RWPE1 (cell line): ENCODE results near the gene NUAK1.

ENCODE experiments used
- CTCF ChIA-PET: fragments of 350-600 bp; sonication (Branson Sonifier 250); formaldehyde crosslinking; extraction: SDS; loops from one replicate; lab custom pipeline; 2021; lab: Yijun Ruan, JAX
- POLR2A ChIA-PET: fragments of 400-600 bp; formaldehyde crosslinking; extraction: SDS; loops from one replicate; lab custom pipeline; 2020; ENCODE audit warnings: antibody characterized with exemption; ENCODE audit not compliant: low non-redundant PET; lab: Yijun Ruan, JAX
- DNase-seq: peaks from one replicate; pipeline ENCODE4 v3.0.0; 2012; ENCODE audit warnings: low spot score
- H3K27ac ChIP-seq: fragments of 450-650 bp; 2 replicates; pipeline ENCODE4 v1.5.1; 2017
- TF ChIP-seq, protein P1 (sequence below): fragments of 450-650 bp; conservative IDR thresholded peaks from 2 replicates; pipeline ENCODE4 v1.5.1; 2017; ENCODE audit warnings: low read depth, mild to moderate bottlenecking

The NUAK1 gene

DNA sequence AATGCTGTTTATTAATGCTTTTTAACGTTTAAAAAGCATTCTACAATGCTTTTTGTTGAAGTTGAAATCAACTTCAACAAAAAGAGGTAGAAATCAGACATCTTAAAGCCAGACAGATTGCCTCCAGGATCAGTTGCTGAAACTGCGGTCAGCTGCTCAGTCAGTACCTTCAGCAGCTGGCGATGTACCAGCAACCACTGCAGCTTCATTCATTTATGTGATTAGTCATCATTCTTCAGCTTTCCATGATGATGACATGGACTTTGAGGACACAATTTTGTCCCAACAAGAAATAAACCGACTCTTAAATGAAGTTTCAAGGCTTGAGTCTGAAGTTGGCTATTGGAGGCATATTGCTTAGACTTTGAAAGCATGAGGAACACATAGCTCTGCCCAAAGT is 31.5 kb upstream of the NUAK1 start:
- ChIA-PET POLR2A (no interaction called here), CTCF (interaction anchor here (0.6 to 1.4 kb wide), 3 partner anchors 34 to 1159 kb away, joined by 3 to 4 read pairs (median 4); no protein-coding TSS in a partner anchor)
- TF ChIP-seq, protein P1, sequence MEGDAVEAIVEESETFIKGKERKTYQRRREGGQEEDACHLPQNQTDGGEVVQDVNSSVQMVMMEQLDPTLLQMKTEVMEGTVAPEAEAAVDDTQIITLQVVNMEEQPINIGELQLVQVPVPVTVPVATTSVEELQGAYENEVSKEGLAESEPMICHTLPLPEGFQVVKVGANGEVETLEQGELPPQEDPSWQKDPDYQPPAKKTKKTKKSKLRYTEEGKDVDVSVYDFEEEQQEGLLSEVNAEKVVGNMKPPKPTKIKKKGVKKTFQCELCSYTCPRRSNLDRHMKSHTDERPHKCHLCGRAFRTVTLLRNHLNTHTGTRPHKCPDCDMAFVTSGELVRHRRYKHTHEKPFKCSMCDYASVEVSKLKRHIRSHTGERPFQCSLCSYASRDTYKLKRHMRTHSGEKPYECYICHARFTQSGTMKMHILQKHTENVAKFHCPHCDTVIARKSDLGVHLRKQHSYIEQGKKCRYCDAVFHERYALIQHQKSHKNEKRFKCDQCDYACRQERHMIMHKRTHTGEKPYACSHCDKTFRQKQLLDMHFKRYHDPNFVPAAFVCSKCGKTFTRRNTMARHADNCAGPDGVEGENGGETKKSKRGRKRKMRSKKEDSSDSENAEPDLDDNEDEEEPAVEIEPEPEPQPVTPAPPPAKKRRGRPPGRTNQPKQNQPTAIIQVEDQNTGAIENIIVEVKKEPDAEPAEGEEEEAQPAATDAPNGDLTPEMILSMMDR, result no peak
- DNase-seq, result no peak
- no peak overlapping the region for H3K27ac ChIP-seq

DNA sequence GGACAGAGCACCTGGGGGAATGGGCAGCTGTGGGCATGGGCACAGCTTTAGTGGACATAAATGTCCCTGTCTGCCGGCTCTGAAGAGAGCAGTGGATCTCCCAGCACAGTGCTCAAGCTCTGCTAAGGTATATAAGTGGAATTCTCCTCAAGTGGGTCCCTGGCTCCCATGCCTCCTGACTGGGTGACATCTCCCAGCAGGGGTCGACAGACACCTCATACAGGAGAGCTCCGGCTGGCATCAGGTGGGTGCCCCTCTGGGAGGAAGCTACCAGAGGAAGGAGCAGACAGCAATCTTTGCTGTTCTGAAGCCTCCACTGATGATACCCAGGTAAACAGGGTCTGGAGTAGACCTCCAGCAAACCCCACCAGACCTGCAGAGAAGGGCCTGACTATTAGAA is 25.0 kb upstream of the NUAK1 start:
- ChIA-PET CTCF (no interaction called here), POLR2A (no interaction called here)
- no peak overlapping the region for H3K27ac ChIP-seq
- TF ChIP-seq, protein P1, result no peak
- DNase-seq, result no peak

DNA sequence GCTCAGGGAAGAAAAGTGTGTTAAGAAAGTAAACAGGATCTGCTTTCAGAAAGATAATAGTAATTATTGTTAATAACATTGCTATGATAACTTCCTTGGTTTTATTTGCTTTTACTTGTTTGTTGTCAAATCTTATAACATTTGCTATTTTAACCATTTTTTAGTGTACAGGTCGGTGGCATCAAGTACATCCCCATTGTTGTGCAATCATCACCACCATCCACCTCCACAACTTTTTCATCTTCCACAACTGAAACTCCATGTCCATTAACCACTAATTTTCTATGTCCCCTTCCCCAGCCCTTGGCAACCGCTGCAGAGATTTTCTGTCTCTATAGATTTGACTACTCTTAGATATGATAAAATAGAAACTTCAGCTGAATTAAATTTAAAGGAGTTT is 22.7 kb upstream of the NUAK1 start:
- H3K27ac ChIP-seq, result no peak overlapping the region
- CTCF ChIA-PET, result interaction anchor here (0.8 kb wide), 2 partner anchors 12 to 662 kb away, joined by 3 to 4 read pairs; no protein-coding TSS in a partner anchor
- TF ChIP-seq, protein P1, result no peak
- no peak for DNase-seq
- POLR2A ChIA-PET, result no interaction called here

DNA sequence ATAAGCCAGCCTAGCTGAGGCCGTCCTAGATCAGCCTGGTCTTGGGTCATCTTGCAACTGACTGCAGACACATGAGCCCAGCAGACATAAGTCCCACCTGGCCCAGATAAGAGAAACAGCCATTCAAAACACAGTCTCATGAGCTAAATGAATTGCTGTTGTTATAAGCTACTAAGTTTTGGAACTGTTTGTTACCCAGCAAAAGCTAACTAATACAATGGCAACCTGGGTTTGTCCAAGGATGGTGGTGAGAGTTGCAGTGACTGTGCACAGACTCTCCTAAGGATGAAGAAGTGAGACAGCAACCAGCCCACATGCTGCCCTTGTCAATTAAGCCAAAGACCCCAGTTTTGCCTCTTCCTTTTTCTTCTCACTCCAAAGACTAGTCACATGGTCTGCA is 22.2 kb upstream of the NUAK1 start:
- no peak for DNase-seq
- ChIA-PET CTCF (interaction anchor here (0.8 kb wide), 1 partner anchor 661 kb away, joined by 3 read pairs; no protein-coding TSS in a partner anchor), POLR2A (no interaction called here)
- no peak overlapping the region for H3K27ac ChIP-seq
- TF ChIP-seq, protein P1, result no peak

DNA sequence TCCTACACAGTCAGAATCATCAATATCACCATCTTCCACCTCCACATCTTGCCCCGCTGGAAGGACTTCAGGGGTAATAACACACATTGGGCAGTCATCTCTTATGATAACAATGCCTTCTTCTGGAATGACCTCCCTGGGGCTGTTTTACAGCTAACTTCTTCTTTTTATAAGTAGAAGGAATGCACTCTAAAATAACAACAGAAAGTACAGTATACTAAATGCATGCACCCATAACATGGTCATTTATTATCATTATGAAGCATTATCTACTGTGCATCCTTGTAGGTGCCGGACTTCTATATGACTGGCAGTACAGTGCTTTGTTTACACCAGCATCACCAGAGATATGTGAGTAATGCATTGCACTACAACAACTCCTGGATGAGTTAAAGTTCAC is 19.0 kb upstream of the NUAK1 start:
- no peak for DNase-seq
- H3K27ac ChIP-seq, result no peak overlapping the region
- POLR2A ChIA-PET, result no interaction called here
- TF ChIP-seq, protein P1, result no peak
- CTCF ChIA-PET, result interaction anchor here (1.7 kb wide), 1 partner anchor 9 kb away, joined by 7 read pairs; no protein-coding TSS in a partner anchor

DNA sequence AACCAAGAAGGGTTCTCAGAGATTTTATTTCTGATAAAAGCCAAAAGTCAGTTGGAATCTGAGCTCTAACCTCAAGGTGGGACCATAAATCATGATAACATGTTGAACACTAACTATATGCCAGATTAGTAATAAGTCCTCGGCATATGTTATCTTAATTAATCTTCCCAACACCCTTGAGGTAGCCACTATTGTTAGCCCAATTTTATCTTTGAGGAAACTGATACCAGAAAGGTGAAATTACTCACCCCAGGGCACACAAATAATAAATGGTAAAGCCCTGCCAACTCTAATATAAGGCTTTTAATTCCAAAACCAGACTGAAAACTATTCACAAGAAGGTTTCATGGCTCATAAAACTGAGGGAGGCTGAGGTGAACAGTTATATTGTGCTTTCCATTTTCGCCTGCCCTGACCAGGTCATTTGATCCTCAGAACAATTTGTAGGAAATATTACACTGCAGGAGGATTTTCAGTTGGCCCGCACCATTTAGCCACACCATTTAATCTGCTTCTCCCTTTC is 16.1 kb upstream of the NUAK1 start:
- no peak overlapping the region for H3K27ac ChIP-seq
- POLR2A ChIA-PET, result no interaction called here
- no peak for DNase-seq
- CTCF ChIA-PET, result no interaction called here
- TF ChIP-seq, protein P1, result no peak
